LNCaP clone FGC (cell line): ENCODE data around the gene MAN1A2.
"Not testable (repeated sequence)": the region's sequence is repeated elsewhere in the genome, so short reads cannot be mapped to it uniquely, and the experiment has no call there.

Source experiments
- DNase-seq: peaks from one replicate; pipeline ENCODE4 v3.0.0-alpha.2; 2011; ENCODE audit warnings: low read depth
- H3K4me3 ChIP-seq: 2 replicates; pipeline ENCODE4 v1.5.1; 2011; ENCODE audit warnings: mild to moderate bottlenecking, low read depth, low read length, control low read depth
- TF ChIP-seq, protein P1 (sequence below): IDR thresholded peaks from 2 replicates; pipeline ENCODE4 v1.5.1; 2012; ENCODE audit warnings: mild to moderate bottlenecking; ENCODE audit not compliant: control insufficient read depth, insufficient read depth; ENCODE audit errors: extremely low read depth

Gene MAN1A2

DNA sequence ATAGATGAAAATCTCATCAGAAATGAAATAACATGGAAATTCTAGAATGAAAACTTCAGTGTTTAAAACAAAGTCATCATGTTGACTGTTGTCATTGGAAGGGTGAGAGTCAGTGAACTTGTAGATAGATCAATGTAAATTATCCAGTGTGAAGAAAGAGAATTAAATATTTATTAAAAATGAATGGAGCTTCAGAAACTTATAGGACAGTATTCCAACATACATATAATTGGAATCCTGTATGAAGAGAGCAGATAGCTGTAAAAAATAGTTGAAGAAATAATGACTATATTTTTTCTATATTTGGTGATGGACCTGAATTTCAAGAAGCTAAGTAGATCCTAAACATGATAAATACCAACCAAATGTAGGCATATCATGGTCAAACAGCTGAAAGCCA, 60.0 kb downstream of the MAN1A2 start:
- DNase-seq, result no peak
- H3K4me3 ChIP-seq, result no peak overlapping the region
- TF ChIP-seq, protein P1, sequence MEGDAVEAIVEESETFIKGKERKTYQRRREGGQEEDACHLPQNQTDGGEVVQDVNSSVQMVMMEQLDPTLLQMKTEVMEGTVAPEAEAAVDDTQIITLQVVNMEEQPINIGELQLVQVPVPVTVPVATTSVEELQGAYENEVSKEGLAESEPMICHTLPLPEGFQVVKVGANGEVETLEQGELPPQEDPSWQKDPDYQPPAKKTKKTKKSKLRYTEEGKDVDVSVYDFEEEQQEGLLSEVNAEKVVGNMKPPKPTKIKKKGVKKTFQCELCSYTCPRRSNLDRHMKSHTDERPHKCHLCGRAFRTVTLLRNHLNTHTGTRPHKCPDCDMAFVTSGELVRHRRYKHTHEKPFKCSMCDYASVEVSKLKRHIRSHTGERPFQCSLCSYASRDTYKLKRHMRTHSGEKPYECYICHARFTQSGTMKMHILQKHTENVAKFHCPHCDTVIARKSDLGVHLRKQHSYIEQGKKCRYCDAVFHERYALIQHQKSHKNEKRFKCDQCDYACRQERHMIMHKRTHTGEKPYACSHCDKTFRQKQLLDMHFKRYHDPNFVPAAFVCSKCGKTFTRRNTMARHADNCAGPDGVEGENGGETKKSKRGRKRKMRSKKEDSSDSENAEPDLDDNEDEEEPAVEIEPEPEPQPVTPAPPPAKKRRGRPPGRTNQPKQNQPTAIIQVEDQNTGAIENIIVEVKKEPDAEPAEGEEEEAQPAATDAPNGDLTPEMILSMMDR, result no peak

DNA sequence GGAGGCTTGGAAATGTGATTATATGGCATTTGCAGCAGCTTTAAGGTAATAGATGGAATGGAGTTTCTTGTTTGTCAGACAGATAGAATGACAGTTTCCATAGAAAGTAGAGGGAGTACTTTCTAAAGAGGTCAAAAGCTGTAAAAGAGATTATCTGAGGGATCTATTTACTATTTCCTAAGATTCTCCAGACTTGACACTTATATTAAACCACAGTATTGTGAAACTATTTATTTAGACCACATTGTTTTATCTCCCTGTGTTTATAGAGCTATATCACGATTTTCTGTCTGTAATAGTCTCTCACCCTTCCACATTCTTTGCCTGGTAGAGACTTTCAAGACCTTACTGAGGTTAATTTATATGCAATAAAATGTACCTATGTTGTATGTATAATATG, 66.7 kb downstream of the MAN1A2 start:
- no peak overlapping the region for H3K4me3 ChIP-seq
- TF ChIP-seq, protein P1, result no peak
- no peak for DNase-seq

DNA sequence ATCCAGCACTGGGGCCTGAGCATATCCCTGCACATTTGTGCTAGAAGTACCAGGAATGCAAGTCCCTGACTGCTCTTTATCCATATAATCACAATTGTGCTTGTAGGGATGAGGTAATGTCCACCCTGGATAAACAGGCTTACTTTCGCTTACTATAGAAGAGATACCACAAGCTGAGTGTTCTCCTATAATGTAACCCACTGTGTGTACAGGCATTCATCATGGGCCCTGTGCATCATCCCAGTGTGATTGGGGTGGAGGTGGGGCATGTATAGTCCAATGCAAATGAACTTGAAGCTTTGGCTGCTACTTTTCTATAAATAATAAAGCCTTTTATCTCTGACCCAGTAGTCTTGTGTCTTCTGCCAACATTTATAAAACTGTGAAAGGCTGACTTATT, 69.3 kb downstream of the MAN1A2 start:
- no peak overlapping the region for H3K4me3 ChIP-seq
- TF ChIP-seq, protein P1, result no peak
- no peak for DNase-seq

DNA sequence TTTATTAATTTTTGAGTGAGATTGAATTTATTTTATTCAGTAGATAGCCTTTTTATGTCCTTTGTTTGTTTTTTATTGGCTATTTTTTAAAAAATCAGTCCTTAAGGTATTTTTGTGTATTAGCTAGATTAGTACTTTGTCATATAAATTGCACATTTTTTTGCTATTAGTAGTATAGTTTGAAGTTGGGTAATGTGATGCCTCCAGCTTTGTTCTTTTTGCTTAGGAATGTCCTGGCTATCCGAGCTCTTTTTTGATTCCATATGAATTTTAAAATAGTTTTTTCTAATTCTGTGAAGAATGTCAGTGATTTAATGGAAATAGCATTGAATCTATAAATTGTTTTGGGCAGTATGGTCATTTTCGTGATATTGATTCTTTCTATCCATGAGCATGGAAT, 80.4 kb downstream of the MAN1A2 start:
- TF ChIP-seq, protein P1, result no peak

DNA sequence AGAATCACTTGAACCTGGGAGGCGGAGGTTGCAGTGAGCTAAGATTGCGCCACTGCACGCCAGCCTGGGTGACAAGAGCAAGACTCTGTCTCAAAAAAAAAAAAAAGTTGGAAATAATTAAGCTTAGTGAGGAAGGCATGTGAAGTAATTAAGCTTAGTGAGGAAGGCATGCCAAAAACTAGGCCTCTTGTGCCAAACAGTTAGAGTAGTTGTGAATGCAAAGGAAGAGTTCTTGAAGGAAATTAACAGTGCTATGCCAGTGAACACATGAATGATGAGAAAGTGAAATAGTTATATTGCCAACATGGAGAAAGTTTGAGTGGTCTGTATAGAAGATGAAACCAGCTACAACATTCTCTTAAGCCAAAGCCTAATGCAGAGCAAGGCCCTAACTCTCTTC, 85.0 kb downstream of the MAN1A2 start:
- TF ChIP-seq, protein P1, result no peak
- no peak for DNase-seq
- H3K4me3 ChIP-seq, result no peak overlapping the region

More for the DNA sequence above, 80.4 kb downstream of the MAN1A2 start:
- H3K4me3 ChIP-seq, result no peak overlapping the region
- DNase-seq, result no peak

DNA sequence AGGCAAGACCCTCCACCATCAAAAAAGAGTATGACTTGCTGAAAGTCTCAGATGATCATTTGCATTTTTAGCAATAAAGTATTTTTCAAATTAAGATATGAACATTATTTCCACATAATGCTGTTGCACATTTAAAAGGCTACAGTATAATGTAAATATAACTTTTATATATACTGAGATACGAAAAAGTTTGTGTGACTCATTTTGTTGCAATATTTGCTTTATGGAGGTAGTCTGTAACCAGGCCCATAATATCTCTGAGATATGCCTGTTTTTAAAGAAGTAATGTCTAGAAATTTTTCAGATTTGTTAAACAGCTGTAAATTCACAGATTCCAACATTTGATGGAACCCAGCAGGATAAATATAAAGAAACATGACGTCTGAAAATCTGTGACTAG, 86.7 kb downstream of the MAN1A2 start:
- no peak overlapping the region for H3K4me3 ChIP-seq
- no peak for DNase-seq
- TF ChIP-seq, protein P1, result no peak

DNA sequence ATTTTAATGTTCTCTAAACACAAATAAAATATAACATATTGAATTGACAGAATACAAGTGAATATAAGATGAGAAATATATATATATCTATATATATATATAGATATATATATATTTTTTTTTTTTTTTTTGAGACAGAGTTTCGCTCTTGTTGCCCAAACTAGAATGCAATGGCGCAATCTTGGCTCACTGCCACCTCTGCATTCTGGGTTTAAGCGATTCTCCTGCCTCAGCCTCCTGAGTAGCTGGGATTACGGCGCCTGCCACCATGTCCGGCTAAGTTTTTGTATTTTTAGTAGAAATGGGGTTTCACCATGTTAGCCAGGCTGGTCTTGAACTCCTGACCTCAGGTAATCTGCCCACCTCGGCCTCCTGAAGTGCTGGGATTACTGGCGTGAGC, 91.2 kb downstream of the MAN1A2 start:
- not testable (repeated sequence) for DNase-seq, H3K4me3 ChIP-seq
